ENCODE data around the gene CACUL1. TPM values are rescaled to one million over a fixed set of nuclear protein-coding genes. Genes with fewer than 3 reads are reported as not detected.

The CACUL1 gene
- total RNA-seq, 1 experiment from 2014 or later: 31.9 TPM

DNA sequence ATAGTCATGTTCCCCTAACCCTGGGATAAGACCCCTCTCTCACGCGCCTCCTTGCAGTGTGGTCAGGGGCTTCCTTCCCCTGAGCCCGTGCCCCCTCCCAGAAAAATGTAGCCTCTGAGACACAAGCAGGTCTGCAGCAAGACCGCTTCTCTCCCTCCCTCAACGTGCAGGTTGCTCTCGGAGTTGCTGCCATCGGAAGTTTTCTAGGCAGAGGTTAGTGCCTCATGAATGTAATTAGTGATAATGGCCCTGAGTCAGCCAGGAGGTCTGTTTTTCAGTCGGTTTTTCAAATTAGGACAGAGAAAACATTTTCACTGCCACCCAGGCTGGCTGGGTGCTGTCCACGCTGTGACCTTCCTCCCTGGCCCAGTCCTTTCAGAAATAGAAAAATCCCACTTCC is 116.1 kb downstream of the CACUL1 start:
- Histone ChIP-seq H3K4me3 (ENCODE audit: low read depth, low read length, poor library complexity, severe bottlenecking) (no peak overlapping the region), H3K27me3 (replicated peaks; ENCODE audit: insufficient read depth, low read depth, low read length, poor library complexity) (peaks cover 77% of the 10 kb centered on the region), H3K36me3 (ENCODE audit: insufficient read depth, low read length, poor library complexity, severe bottlenecking) (no peaks in the 10 kb centered on the region), H3K4me1 (ENCODE audit: insufficient read depth, low read length, poor library complexity, severe bottlenecking) (no peaks in the 10 kb centered on the region), H3K9me3 (ENCODE audit: low read depth, low read length, poor library complexity, severe bottlenecking) (no peaks in the 10 kb centered on the region), H3K27ac (ENCODE audit: low read depth, low read length, poor library complexity, severe bottlenecking) (no peak overlapping the region)
- ChIA-PET POLR2A (ENCODE audit: low non-redundant PET) (no interaction called here), CTCF (no interaction called here)
- intact Hi-C loops (cut with micrococcal nuclease; ENCODE audit: unreplicated experiment): no loop called here
- TF ChIP-seq, protein P1, sequence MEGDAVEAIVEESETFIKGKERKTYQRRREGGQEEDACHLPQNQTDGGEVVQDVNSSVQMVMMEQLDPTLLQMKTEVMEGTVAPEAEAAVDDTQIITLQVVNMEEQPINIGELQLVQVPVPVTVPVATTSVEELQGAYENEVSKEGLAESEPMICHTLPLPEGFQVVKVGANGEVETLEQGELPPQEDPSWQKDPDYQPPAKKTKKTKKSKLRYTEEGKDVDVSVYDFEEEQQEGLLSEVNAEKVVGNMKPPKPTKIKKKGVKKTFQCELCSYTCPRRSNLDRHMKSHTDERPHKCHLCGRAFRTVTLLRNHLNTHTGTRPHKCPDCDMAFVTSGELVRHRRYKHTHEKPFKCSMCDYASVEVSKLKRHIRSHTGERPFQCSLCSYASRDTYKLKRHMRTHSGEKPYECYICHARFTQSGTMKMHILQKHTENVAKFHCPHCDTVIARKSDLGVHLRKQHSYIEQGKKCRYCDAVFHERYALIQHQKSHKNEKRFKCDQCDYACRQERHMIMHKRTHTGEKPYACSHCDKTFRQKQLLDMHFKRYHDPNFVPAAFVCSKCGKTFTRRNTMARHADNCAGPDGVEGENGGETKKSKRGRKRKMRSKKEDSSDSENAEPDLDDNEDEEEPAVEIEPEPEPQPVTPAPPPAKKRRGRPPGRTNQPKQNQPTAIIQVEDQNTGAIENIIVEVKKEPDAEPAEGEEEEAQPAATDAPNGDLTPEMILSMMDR (conservative IDR thresholded peaks at IDR 0.05; ENCODE audit: low read depth, low read length): no peak
- no peak for TF ChIP-seq EZH2 (IDR thresholded peaks at IDR 0.05; ENCODE audit: borderline replicate concordance, low read depth, low read length, poor library complexity, severe bottlenecking)
- DNase-seq (ENCODE audit: low spot score): no peak
- no TSS peak for BruUV-seq (replicated peaks)

DNA sequence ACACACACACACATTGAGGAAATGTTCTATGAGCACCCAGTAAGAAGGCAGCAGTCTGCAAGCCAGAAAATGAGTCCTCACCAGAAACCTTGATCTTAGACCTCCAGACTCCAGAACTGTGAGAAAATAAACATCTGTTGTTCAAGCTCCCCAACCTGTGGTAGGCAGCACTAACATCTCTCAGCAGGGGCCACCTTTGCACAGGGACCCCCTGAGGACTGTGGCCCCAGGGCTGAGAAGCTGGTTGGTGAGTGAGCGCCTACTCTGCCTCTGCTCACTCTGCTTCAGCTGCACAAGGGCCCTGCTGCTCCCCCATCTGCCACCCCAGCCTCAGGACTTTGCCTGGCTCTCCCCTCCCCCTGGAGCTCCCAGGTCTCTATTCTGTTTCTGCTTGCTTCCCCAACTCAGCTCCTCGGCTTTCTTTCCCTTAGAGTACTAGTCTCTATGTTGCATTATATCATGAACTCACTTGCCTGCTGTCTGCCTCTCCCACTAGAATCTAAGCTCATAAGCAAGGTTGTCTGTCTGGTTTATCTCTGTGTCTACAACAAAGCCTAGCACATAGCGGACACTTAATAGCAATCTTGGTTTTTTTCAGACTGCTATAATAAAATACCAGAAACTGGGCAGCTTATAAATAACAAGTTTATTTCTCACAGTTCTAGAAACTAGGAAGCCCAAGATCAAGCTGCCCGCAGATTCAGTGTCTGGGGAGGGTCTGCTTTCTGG is 118.9 kb downstream of the CACUL1 start:
- no peak for TF ChIP-seq EZH2 (IDR thresholded peaks at IDR 0.05; ENCODE audit: borderline replicate concordance, low read depth, low read length, poor library complexity, severe bottlenecking)
- TF ChIP-seq, protein P1 (conservative IDR thresholded peaks at IDR 0.05; ENCODE audit: low read depth, low read length): no peak
- intact Hi-C loops (cut with micrococcal nuclease; ENCODE audit: unreplicated experiment): no loop called here
- Histone ChIP-seq H3K27ac (ENCODE audit: low read depth, low read length, poor library complexity, severe bottlenecking) (no peak overlapping the region), H3K27me3 (replicated peaks; ENCODE audit: insufficient read depth, low read depth, low read length, poor library complexity) (peaks cover 62% of the 10 kb centered on the region), H3K4me1 (ENCODE audit: insufficient read depth, low read length, poor library complexity, severe bottlenecking) (no peaks in the 10 kb centered on the region), H3K9me3 (ENCODE audit: low read depth, low read length, poor library complexity, severe bottlenecking) (no peaks in the 10 kb centered on the region), H3K4me3 (ENCODE audit: low read depth, low read length, poor library complexity, severe bottlenecking) (no peak overlapping the region), H3K36me3 (ENCODE audit: insufficient read depth, low read length, poor library complexity, severe bottlenecking) (no peaks in the 10 kb centered on the region)
- POLR2A ChIA-PET (ENCODE audit: low non-redundant PET): no interaction called here
- CTCF ChIA-PET: no interaction called here
- BruUV-seq (replicated peaks): no TSS peak
- no peak for DNase-seq (ENCODE audit: low spot score)

DNA sequence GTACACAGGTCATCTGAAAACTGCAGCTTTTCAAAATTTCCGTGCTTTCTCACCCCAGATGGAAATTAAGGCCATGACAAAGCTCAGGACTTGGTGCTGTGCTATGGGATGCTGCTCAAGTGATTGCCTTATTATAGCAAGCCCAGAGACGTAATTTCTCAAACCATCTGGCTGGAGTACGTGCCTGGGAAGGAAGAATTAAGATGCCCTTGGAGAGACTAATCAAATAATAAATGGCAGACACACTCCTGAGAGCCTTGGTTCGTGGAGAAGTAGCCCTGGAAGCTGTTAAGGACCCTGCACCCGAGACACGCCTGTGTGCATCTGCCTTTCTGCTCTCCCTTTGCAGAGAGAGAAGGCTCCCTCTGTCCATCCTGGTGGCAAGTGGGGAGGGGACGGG is 121.0 kb downstream of the CACUL1 start:
- H3K36me3 ChIP-seq (ENCODE audit: insufficient read depth, low read length, poor library complexity, severe bottlenecking): no peaks in the 10 kb centered on the region
- DNase-seq (ENCODE audit: low spot score): no peak
- no peak overlapping the region for H3K4me3 ChIP-seq (ENCODE audit: low read depth, low read length, poor library complexity, severe bottlenecking)
- BruUV-seq (replicated peaks): no TSS peak
- no peaks in the 10 kb centered on the region for H3K4me1 ChIP-seq (ENCODE audit: insufficient read depth, low read length, poor library complexity, severe bottlenecking)
- peaks cover 63% of the 10 kb centered on the region for H3K27me3 ChIP-seq (replicated peaks; ENCODE audit: insufficient read depth, low read depth, low read length, poor library complexity)
- H3K9me3 ChIP-seq (ENCODE audit: low read depth, low read length, poor library complexity, severe bottlenecking): no peaks in the 10 kb centered on the region
- ChIA-PET POLR2A (ENCODE audit: low non-redundant PET) (no interaction called here), CTCF (no interaction called here)
- intact Hi-C loops (cut with micrococcal nuclease; ENCODE audit: unreplicated experiment): no loop called here
- no peak for TF ChIP-seq EZH2 (IDR thresholded peaks at IDR 0.05; ENCODE audit: borderline replicate concordance, low read depth, low read length, poor library complexity, severe bottlenecking)
- TF ChIP-seq, protein P1 (conservative IDR thresholded peaks at IDR 0.05; ENCODE audit: low read depth, low read length): no peak
- no peak overlapping the region for H3K27ac ChIP-seq (ENCODE audit: low read depth, low read length, poor library complexity, severe bottlenecking)

Data from A673 (cell line).